Right forelimb (tissue), 1 donor: ENCODE measurements around the gene TEX14.
"Not testable (repeated sequence)": the region's sequence is repeated elsewhere in the genome, so short reads cannot be mapped to it uniquely, and the experiment has no call there.

Experiments
- DNase-seq: peaks from one replicate; pipeline ENCODE4 v3.0.0-alpha.2; 2018

TEX14 gene

DNA sequence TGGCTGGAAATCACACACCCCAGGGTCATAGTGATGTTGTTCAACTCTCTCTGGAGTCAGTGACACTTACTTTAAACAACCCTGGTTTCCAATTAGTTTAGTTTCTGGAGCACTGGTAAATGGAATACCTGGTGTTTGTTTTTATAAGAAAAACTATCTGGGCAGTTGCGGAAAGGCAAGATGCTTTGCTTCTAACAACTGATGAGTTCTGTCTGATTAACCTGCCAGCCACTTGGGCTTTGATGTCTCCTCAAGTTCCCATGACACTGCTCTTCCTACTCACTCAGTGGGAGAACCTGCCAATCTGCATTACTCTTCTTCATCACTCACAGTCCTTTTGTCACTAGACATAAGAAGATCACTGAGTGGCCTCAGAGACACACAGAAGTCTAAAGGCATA, 98.7 kb downstream of the TEX14 start:
- DNase-seq = no peak

DNA sequence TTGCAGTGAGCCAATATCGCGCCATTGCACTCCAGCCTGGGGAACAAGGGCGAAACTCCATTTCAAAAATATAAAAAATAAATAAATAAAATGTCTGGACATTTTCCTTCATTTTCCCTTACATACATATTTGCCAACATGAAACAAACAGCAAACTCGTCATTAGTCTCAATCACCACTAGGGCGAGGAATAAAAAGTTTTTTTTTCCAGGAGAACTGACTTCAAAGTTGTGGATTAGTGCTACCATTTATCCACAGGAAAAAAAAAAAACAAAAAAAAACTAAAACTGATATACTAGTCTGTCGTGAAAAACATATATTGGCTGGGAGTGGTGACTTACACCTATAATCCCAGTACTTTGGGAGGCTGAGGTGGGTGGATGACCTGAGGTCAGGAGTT, 100.4 kb downstream of the TEX14 start:
- DNase-seq = no peak

DNA sequence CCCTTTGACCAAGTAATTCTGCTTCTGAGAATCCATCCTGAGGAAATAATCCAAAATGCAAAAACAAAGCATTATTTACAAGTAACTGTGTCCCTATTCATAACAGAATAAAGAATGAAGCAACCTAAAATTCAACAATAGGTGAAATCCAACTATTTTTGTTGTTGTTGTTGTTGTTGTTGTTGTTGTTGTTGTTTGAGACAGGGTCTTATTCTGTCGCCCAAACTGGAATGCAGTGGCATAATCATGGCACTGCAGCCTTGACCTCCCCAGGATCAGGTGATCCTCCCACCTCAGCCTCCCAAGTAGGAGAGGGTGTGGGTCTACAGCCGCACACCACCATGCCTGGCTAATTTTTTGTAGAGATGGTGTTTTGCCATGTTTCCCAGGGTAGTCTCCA, 101.5 kb downstream of the TEX14 start:
- no peak for DNase-seq

DNA sequence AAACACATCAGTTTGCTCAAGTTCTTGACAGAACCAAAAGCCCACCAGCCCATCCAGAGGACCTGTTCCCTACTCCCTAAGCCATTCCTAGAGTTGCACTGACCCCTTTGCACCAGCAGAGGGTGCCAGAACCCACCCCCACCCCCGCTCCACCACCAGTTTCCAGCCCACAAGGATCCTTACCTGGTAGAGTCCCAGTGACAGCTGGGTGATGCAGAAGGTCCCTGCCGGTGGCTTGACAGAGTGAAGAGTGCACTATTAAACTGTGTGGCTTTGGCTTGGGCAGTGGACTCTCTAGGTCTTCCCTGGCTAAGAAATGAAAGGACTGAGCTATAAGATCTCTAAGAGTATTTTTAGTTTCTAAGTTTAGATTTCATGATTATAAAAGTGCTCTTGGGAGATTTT, 104.1 kb downstream of the TEX14 start:
- DNase-seq = peak; percentile 76

DNA sequence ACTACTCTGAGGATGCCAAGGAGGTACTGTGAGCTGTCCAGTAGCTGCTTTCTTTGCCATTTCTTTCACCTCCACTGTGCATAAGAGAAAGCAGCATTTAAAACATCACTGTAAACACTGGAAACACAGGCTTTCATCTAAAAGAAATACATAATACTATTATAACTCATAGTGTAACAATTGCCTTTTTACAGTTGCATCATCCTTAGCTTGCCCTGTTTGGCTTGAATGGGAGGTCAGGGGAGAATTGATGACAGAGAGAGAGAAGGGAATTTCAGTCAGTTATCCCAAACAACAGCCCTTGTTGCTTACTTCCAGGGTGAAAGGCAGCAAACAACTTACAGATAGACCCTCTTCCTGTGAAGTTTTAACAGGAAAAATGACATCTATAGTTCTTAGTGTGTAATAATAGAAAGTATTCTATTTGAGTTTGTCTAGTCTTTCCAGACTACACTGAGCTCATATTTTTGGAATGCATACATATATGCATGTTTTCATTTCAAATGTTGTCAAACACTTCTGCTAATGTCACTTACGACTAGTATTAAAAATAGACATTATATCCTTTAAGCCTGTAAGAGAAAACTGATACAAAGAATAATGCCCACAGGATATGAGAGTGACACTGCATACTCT, 105.7 kb downstream of the TEX14 start:
- no peak for DNase-seq

DNA sequence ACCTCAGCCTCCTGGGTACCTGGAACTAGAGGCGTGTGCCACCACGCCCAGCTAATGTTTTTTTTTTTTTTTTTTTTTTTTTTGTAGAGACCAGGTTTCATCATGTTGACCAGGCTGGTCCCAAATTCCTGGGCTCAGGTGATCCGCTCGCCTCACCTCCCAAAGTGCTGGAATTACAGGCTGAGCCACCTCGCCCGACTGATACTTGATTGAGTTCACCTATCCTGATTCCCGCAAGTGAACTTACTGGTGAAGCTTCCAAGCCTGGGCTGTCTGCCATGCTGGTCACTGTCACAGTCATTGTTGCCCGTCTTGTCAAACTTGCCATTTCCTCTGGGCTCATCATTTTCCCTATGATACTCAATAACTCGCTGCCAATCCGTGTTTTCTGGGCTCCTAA, 106.3 kb downstream of the TEX14 start:
- no peak for DNase-seq

DNA sequence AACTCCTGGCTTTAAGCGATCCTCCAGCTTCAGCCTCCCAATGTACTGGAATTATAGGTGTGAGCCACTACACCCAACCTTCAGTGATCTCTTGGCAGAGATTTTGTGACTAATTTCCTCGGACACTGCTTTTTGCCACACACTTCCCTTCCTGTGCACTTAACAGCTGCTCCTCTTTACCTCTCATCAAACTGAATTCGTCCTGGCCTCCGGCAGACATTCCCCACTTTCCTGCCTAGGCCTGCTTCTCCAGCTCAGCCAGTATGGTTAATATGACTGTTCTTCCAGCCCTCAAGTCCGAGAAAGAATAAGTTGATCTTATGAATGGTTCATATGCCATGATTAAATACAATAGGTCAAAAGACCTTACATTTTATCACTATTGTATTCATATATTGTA, 108.4 kb downstream of the TEX14 start:
- no peak for DNase-seq

DNA sequence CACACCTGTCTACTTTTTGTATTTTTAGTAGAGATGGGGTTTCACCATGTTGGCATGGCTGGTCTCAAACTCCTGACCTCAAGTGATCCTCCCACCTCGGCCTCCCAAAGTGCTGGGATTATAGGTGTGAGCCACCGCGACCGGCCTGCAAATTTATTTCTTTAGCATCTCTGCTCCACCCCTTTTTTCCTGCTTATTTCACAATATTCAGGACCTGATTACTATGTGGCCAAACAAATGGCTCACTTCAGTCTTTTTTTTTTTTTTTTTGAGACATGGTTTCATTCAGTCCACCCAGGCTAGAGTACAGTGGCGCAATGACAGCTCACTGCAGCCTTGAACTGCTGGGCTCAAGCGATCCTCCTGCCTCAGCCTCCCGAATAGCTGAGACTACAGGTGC, 109.1 kb downstream of the TEX14 start:
- not testable (repeated sequence) for DNase-seq

DNA sequence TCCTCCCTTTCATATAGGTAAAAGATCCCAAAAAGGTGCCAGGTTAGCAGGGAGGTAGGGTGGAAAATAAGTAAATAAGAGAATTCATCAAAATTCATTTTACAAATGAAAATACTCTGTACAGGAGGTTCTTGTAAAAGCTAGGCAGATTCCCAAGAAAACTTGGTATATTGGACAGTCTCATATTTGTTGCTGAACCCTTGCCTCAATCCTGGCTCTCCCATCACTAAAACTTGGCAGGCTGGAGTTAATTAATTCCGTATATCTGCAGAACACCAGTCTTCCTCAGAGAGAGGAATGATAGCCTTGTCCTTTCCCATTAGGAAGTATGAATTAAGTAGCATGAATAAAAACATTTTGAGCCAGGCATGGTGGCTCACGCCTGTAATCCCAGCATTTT, 111.2 kb downstream of the TEX14 start:
- DNase-seq = no peak

DNA sequence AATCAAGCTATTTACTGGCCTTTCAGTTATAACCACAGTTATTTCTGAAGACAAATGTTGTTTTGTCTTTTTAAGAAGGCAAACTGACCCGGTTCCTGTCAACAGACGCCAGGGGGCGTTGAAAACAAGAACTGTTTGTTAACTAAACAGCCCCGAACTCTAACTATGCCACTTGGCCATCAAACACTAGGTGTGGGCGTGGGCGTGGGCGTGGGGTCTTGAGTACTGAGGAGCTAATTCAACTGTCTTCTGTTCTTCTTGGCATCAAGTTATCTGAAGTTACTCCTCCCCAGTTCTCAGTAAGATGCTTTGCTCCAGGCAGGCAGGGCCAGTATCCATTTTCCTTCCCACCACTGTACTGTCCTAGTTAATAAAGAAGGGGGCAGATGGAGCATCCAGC, 114.1 kb downstream of the TEX14 start:
- DNase-seq = no peak

DNA sequence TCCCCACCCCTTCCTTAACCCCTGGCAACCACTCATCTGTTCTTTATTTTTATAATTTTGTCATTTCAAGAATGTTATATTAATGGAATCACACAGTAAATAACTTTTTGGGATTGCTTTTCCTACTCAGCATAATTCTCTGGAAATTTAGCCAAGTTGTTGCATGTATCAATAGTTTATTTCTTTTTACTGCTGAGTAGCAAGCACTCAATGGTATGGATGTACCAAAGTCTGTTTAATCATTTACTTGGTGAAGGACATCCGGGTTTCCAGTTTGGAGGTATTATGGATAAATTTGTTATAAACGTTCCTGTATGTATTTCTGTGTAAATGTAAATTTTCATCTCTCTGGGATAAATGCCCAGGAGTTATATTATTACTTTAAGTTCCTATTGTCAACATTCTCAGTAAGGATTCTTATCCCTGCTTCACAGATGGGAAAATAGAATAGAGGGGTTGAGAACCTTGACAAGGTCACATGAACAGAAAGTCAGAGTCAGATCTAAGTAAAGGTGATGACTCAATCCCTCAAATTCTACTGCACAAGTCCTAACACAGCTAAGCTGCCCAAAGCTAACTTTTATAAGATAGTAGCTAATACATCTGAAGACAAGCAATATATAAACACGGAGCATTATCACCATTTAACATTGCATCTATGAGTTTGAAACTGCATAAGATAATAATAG, 115.0 kb downstream of the TEX14 start:
- no peak for DNase-seq

DNA sequence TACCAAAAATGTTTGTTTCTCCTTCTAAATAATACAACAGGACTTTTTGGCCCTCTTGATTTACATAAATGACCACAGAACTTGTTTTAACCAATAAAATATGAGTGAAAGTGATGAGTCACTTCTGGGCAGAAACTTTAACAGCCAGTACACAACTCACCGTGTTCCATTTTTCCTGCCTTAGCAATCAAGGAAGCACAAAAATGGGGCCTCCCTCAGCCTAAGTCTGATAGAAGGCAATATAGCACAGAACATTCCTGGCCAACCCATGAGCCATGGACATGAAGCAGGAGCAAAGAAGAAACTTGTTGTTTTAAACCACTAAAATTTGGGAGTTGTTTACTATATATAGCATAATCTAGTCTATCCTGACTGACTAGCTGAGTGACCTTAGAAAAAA, 116.3 kb downstream of the TEX14 start:
- DNase-seq = no peak

DNA sequence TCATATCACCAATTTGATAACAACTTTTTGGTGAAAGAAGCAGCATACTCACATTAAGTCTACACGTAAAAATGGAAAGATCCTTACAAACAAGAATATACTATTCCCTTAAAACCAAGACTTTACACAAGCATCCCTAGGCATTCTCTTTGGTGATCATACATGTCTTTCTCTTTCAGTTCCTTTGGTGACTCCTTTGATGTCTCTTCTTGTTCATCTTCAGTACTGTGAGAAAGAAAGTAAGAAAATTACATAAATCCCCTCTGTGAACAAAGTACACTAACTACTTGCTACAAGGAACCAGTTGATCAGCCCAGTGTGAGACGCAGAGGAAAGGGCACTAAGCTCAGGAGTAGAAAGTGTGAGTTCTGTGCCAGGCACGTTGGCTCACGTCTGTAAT, 117.8 kb downstream of the TEX14 start:
- no peak for DNase-seq

DNA sequence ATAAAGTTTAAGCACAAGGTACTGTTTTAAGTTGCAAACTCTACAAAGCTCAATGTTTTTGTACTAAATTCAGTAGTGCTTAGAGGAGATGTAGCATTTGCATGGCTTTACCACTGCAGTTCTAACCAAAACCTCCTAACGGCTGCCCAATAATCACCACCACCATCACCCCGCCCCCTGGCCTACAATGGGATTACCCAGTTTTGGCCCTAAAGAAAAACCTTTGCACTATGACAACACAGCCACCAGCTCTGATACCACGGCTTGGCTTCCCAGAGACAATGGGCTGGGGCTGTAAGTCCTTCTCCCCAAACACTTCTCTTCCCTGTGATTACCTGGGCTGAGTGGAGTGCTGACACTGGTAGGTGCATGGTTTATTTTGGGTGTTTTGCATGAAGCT, 119.0 kb downstream of the TEX14 start:
- DNase-seq = no peak

DNA sequence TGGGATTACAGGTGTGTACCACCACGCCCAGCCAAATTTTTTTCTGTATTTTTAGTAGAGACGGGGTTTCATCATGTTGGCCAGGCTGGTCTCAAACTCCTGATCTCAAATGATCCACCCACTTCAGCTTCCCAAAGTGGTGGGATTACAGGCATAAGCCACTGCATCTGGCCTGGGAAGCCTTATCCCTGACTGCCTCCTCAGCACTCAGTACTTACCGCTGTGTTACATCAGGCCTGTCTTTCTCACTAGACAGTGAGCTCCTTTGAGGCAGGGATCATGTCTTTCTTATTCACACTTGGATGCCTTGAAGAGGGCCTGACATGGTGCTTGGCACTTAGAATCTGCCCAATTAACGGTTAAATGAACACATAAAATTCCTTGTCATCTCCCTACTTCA, 121.1 kb downstream of the TEX14 start:
- no peak for DNase-seq

DNA sequence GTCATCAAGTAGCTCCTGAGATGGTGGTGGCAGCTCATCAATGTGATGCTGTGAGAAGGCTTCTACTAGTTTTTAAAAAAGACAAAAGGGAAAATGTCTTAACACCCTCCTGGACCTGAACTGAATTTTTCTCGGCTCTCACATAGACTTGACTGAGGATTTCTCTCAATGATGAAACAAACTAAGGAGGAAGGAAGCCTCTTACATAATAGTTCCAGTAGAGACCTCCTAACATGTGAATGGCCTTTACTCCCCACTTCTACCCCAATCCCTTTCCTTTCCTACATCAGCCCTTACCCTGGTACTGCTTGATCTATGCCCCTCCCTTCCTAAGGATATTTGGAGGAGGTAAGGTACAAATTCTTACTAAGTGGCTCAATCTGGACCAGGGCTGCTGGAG, 122.6 kb downstream of the TEX14 start:
- no peak for DNase-seq

DNA sequence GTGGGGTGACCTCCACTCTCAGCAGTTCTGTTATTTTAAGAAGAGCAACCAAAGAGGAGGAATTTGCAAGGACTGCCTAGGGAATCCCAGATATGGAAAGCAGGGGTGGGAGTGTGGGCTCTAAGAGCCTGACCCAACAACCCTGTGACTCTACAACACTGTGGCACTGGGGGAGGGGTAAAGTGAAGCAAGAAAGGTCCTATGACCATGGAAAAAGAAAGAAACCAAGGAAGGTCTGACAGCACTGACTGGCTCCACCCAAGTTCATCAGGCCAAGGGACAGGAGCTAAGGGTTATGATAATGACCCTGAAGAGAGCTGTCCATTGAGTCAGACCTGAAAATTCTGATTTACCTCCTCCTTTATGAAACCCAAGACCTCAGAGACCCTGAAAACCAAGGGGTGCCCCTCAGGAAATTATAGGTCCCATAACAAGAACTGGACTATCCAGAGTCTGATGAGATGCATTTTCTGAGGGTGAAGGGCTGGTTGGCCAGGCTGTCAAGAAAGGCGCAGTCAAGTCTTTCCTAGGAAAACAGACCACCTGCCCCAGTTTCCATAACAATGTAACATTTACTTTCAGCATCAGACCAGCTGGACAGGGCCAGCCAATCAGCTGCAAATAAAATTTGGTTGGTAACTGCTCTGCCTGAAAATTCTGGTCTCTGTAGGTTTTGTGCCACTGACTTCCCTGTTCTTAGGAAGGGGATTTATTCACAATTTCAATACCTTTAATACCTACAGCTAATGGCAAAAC, 123.6 kb downstream of the TEX14 start:
- no peak for DNase-seq

DNA sequence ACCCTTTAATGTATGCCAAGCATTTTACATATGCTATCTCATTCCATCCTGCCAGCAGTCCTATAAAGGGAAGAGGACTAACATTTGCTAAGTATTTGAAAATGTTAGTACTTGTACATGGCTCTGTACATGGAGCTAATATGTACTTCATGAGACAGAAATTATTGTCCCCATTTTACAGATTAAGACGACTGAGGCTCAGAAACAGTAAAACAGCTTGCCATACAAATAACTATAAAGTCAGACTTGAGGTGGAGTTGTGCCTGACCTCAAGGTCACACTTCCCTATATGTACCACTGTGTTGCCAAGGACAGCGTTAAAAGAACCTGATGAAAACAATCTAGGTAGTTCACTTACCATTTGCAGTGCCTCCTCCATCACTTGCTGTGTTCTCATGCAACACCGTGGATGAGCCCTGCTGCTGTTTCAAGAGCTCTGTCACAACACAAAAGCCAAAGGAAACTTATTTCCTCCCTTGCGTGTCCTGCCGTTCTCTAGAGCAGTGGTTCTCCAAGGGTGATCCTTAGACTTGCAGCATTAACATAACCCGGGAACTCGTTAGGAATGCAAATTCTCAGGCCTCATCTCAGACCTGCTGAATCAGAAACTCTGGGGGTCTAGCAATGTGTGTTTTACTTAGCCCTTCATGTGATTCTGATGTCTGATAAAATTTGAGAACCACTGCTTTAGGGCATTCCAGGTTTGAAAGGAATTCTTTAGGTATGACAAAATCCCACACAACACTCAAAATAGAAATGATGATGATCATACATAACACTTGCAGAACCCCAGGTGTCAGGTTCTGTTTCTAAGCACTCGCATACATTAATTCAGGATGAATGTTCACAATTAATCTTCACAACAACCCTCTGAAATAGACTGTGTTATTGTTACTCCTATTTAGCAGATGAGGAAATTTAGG, 126.2 kb downstream of the TEX14 start:
- DNase-seq = no peak

DNA sequence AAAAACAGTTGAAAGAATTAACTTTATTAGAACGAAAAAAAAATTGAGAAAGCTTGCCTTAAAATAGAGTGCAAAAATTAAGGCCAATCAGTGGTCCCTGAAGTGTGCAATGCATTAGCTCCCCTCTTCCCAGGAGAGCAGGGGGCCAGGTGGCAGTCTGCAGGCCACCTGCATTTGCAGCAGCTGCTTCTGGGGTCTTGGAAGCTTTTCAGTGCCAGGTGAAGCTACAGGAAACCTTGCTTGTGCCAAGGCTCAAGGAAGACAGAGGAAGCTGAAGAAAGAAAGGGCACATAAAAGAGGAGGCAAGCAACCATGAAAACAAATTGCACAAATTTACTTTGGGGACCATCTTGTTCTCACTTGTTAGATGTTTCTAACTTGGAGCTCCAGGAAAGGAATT, 126.9 kb downstream of the TEX14 start:
- no peak for DNase-seq

DNA sequence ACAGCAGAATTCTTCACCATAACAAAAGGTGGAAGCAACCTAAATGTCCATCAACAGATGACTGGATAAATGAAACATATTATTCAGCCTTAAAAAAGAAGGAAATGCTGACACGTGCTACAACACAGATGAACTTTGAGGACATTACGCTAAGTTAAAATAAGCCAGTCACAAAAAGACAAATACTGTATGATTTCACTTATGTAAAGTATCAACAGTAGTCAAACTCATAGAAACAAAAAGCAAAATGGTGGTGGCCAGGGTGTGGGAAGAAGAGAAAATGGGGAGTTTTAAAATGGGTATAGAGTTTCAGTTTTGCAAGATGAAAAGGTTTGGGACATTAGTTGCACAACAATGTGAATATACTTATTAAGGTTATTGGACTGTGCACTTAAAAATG, 127.6 kb downstream of the TEX14 start:
- DNase-seq = no peak

DNA sequence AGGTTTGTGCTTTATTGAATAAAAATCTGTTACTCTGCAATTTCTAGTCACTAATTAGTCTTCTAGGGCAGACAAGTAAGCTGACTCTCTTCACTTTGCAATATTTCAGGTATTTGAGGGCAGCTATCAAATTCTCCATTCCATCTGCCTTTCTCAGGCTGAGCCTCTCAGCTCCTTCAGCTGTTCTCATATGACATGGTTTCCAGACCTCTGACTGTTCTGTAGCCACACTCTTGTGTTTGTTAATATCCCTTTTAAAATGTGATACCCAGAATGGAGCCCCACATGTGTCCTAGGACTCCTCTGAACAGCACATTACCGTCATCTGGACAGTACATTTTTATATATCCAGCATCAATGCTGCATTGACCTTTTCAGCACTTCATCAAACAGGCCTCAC, 131.3 kb downstream of the TEX14 start:
- no peak for DNase-seq

DNA sequence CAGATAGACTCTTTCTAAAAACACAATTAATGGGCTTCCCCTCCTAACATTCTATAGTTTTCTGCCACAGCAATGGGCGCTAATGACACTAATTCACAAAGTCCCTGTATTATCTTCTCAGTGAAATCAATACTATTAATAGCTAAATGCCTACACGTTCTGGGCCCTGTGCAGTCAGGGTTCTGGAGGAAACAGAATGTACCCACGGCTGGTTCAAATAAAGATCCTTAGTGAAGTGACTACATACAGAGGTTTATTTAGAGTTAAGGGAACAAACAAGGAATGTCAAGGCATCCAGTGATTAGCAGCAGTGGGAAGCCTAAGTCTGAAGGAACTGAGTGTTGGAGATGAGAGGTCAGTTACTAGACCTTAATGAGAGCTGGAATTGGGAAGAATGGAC, 133.9 kb downstream of the TEX14 start:
- DNase-seq = no peak

DNA sequence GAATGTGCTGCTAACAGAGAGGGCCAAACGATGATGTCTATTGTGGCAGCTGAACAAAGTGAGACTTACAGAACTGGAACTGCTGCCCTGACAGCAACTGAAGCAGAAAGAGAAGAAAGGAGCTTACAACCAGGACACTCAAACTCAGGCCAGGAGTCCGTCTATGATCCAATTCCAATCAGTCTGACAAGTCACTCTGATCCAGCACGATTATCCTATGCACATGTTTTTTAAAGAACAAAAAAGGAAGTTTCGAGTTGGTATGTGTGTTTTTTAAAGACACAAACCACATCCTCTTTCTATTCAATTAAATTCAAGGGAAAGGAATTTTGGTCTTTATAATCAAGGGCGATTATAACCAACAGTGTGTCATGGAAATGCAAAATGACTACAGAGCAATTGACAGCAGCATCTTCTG, 135.0 kb downstream of the TEX14 start:
- no peak for DNase-seq
